K562 (cell line): ENCODE measurements around the gene SMIM12. TPM values are rescaled to one million over a fixed set of nuclear protein-coding genes. Genes with fewer than 3 reads are reported as not detected.

Experiments used
- CHD1 ChIP-seq: fragments of 200-600 bp; sonication (generic); IDR thresholded peaks from one replicate; pipeline ENCODE4 v1.6.1; 2012; ENCODE audit warnings: mild to moderate bottlenecking, moderate library complexity, low read length, inconsistent platforms
- CREM ChIP-seq: IDR thresholded peaks from 2 replicates; pipeline ENCODE4 v1.6.1; 2014; ENCODE audit warnings: antibody characterized with exemption, low read depth
- NONO ChIP-seq, 2 experiments: fragments of 200-400 bp in 1 of 2; fragments of 450-650 bp in 1 of 2; formaldehyde crosslinking in 1 of 2; IDR thresholded peaks; 2 replicates each; pipeline ENCODE4 v1.6.1; 2017; ENCODE audit warnings: low read depth in 2 of 2, mild to moderate bottlenecking in 2 of 2, moderate library complexity in 2 of 2, low read length in 1 of 2
- RBM25 ChIP-seq: fragments of 200-400 bp; formaldehyde crosslinking; IDR thresholded peaks from 2 replicates; pipeline ENCODE4 v1.6.1; 2018; ENCODE audit warnings: low read length, low read depth, moderate library complexity; ENCODE audit not compliant: severe bottlenecking
- ZNF140 ChIP-seq: fragments of 250-450 bp; sonication (Bioruptor Pico); IDR thresholded peaks from 2 replicates; pipeline ENCODE4 v1.8.0; 2021; ENCODE audit warnings: moderate library complexity, mild to moderate bottlenecking, inconsistent platforms
- ZNF699 ChIP-seq: fragments of 250-450 bp; sonication (Bioruptor Pico); IDR thresholded peaks from 2 replicates; pipeline ENCODE4 v1.8.0; 2021; ENCODE audit warnings: mild to moderate bottlenecking, moderate library complexity; ENCODE audit not compliant: insufficient replicate concordance
- ZNF717 ChIP-seq: fragments of 250-450 bp; sonication (Bioruptor Pico); IDR thresholded peaks from 2 replicates; pipeline ENCODE4 v1.5.0; 2021
- ZNF778 ChIP-seq: fragments of 450-650 bp; formaldehyde crosslinking; IDR thresholded peaks from 2 replicates; pipeline ENCODE4 v1.4.0; 2020; ENCODE audit warnings: mild to moderate bottlenecking, moderate library complexity
- polyA plus RNA-seq, 8 experiments: library from polyadenylated mRNA; depleted of rRNA in 4 of 8; stranded (reverse) in 5 of 8; unstranded in 3 of 8; fragments of >200 nt; fragmentation: Nextera tagmentation in 2 of 8; fragmentation: Illumina TruSeq in 1 of 8; extraction: Ambion mirVana in 2 of 8; extraction: Trizol in 1 of 8; gene quantifications; 2 replicates each; pipeline versions ENCODE4 v1.2.1 to v1.2.3, GENCODE V29; 2011 to 2014; ENCODE audit warnings: inconsistent platforms in 1 of 8, missing spikeins in 1 of 8
- total RNA-seq, 7 experiments: library from RNA; depleted of rRNA in 6 of 7; stranded (reverse); fragments of >200 nt in 6 of 7; fragmentation: Illumina TruSeq in 2 of 7; extraction: Trizol in 2 of 7; gene quantifications; 2 replicates each; pipeline versions ENCODE4 v1.2.1 to v1.2.3, GENCODE V29; 2011 to 2021; ENCODE audit warnings: low replicate concordance in 1 of 7
- TF ChIP-seq, protein P1 (sequence below), 2 experiments: IDR thresholded peaks in 1 of 2; conservative IDR thresholded peaks in 1 of 2; 2 replicates each; pipeline ENCODE4 v1.6.1; 2016; ENCODE audit warnings: low read depth in 2 of 2, mild to moderate bottlenecking in 1 of 2, missing compliant biosample characterization in 1 of 2, missing genetic modification characterization in 1 of 2, moderate library complexity in 1 of 2
- TF ChIP-seq, protein P2 (sequence below): fragments of 450-650 bp; IDR thresholded peaks from 2 replicates; pipeline ENCODE4 v1.6.1; 2018; ENCODE audit not compliant: partially characterized antibody

Gene SMIM12
- total and polyA plus RNA-seq, 9 of the 15 experiments (the other 6 are each of a cell fraction or from before 2014, with no cell fraction given) = 51.7 to 112 (median 63.9) TPM

DNA sequence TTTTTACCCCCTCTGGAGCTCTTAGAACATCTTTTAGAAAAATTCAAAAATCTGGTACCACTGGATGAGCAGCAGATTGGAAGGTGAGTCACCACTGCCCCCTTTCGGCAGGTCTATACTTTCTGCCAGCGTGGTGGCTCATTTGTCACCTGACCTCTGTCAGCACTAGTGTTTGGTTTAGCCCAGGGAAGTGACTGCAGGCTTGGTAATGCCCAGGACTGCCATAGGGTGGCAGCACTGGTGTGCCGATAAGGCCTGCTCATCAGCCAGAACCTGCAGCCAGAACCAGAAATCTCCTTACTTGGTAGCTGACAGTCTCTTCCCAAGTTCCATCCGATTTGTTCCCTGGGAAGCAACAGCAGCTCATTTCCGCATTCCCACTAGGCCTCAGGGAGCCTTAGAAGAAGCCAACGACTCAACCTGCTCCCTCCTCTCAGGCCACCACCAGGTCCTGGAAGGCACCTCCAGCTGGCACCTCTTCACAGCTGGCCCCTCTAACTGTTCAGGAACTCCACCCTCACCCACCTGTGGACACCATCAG is 6.8 kb downstream of the SMIM12 start (continued):
- TF ChIP-seq NONO (IDR thresholded peaks at IDR 0.05; ENCODE audit: low read depth in 2 of 2, low read length in 1 of 2) = peak in 1 of 2 experiments; percentile 76; a peak in 1 of 4 replicates
- TF ChIP-seq, protein P1, sequence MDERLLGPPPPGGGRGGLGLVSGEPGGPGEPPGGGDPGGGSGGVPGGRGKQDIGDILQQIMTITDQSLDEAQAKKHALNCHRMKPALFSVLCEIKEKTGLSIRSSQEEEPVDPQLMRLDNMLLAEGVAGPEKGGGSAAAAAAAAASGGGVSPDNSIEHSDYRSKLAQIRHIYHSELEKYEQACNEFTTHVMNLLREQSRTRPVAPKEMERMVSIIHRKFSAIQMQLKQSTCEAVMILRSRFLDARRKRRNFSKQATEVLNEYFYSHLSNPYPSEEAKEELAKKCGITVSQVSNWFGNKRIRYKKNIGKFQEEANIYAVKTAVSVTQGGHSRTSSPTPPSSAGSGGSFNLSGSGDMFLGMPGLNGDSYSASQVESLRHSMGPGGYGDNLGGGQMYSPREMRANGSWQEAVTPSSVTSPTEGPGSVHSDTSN (CRISPR knock-in tag; IDR thresholded peaks at IDR 0.05; ENCODE audit: low read depth) = no peak
- TF ChIP-seq, protein P1 (tag; conservative IDR thresholded peaks at IDR 0.05; ENCODE audit: low read depth) = peak; percentile 71
- TF ChIP-seq ZNF717 (CRISPR knock-in tag) = no peak
- no peak for TF ChIP-seq CHD1
- no peak for TF ChIP-seq ZNF140 (CRISPR knock-in tag)
- no peak for TF ChIP-seq ZNF699 (CRISPR knock-in tag)
- peak; percentile 76 for TF ChIP-seq CREM
- TF ChIP-seq, protein P2, sequence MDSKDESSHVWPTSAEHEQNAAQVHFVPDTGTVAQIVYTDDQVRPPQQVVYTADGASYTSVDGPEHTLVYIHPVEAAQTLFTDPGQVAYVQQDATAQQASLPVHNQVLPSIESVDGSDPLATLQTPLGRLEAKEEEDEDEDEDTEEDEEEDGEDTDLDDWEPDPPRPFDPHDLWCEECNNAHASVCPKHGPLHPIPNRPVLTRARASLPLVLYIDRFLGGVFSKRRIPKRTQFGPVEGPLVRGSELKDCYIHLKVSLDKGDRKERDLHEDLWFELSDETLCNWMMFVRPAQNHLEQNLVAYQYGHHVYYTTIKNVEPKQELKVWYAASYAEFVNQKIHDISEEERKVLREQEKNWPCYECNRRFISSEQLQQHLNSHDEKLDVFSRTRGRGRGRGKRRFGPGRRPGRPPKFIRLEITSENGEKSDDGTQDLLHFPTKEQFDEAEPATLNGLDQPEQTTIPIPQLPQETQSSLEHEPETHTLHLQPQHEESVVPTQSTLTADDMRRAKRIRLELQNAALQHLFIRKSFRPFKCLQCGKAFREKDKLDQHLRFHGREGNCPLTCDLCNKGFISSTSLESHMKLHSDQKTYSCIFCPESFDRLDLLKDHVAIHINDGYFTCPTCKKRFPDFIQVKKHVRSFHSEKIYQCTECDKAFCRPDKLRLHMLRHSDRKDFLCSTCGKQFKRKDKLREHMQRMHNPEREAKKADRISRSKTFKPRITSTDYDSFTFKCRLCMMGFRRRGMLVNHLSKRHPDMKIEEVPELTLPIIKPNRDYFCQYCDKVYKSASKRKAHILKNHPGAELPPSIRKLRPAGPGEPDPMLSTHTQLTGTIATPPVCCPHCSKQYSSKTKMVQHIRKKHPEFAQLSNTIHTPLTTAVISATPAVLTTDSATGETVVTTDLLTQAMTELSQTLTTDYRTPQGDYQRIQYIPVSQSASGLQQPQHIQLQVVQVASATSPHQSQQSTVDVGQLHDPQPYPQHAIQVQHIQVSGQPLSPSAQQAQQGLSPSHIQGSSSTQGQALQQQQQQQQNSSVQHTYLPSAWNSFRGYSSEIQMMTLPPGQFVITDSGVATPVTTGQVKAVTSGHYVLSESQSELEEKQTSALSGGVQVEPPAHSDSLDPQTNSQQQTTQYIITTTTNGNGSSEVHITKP = peak; percentile 92
- TF ChIP-seq ZNF778 (CRISPR knock-in tag) = no peak
- TF ChIP-seq RBM25 = peak; percentile 55
